Calu3 (cell line): ENCODE measurements around the gene AFF2. TPM values are rescaled to one million over a fixed set of nuclear protein-coding genes. Genes with fewer than 3 reads are reported as not detected.

ENCODE experiments used
- BruUV-seq: library from RNA; stranded (reverse); fragments of 400-500 nt; replicated peaks from 2 replicates; lab custom pipeline; 2021; lab: Mats Ljungman, UMichigan
- CTCF ChIA-PET: fragments of 300-600 bp; sonication (Branson Sonifier 250); formaldehyde crosslinking; loops from one replicate; lab custom pipeline; 2022; ENCODE audit warnings: antibody characterized with exemption; lab: Charles Lee
- DNase-seq: peaks from one replicate; pipeline ENCODE4 v3.0.0; 2022
- H3K27ac Mint-ChIP-seq: one replicate; pipeline ENCODE4 v1.8.0; 2022; ENCODE audit warnings: mixed read lengths; ENCODE audit not compliant: unreplicated experiment
- H3K27me3 Mint-ChIP-seq: one replicate; pipeline ENCODE4 v1.8.0; 2022; ENCODE audit warnings: mixed read lengths; ENCODE audit not compliant: unreplicated experiment
- H3K36me3 Mint-ChIP-seq: one replicate; pipeline ENCODE4 v1.8.0; 2022; ENCODE audit warnings: mild to moderate bottlenecking, moderate library complexity, mixed read lengths; ENCODE audit not compliant: insufficient read depth, unreplicated experiment
- H3K4me1 Mint-ChIP-seq: one replicate; pipeline ENCODE4 v1.8.0; 2022; ENCODE audit warnings: mild to moderate bottlenecking, low read depth, mixed read lengths; ENCODE audit not compliant: unreplicated experiment
- H3K4me3 Mint-ChIP-seq: one replicate; pipeline ENCODE4 v1.8.0; 2022; ENCODE audit warnings: mild to moderate bottlenecking, low read depth, moderate library complexity, mixed read lengths; ENCODE audit not compliant: unreplicated experiment
- H3K9me3 Mint-ChIP-seq: one replicate; pipeline ENCODE4 v1.8.0; 2022; ENCODE audit warnings: low read depth, mixed read lengths; ENCODE audit not compliant: unreplicated experiment
- intact Hi-C: fragments of 100-400 bp; cut with micrococcal nuclease; formaldehyde crosslinking; loops from one replicate; pipeline ENCODE4 v1.10.0; 2022; ENCODE audit not compliant: unreplicated experiment
- total RNA-seq: library from RNA; stranded (reverse); gene quantifications from 2 replicates; pipeline ENCODE4 v1.2.3, GENCODE V29; 2022
- TF ChIP-seq, protein P1 (sequence below): fragments of 200-600 bp; IDR thresholded peaks from one replicate; pipeline ENCODE4 v1.8.0; 2022; ENCODE audit warnings: antibody characterized with exemption; ENCODE audit not compliant: unreplicated experiment

The AFF2 gene
- total RNA-seq, 1 experiment from 2014 or later: 0.17 TPM

GRCh38 chrX:148947399-148947975 is 447.1 kb downstream of the AFF2 start:
- Mint-ChIP-seq H3K9me3 (peaks cover 3% of the 10 kb centered on the region), H3K27me3 (no peaks in the 10 kb centered on the region), H3K36me3 (no peaks in the 10 kb centered on the region), H3K27ac (no peak overlapping the region), H3K4me1 (peaks cover 24% of the 10 kb centered on the region), H3K4me3 (no peak overlapping the region)
- intact Hi-C loops: no loop called here
- CTCF ChIA-PET: no interaction called here
- no TSS peak for BruUV-seq
- DNase-seq: no peak
- TF ChIP-seq, protein P1, sequence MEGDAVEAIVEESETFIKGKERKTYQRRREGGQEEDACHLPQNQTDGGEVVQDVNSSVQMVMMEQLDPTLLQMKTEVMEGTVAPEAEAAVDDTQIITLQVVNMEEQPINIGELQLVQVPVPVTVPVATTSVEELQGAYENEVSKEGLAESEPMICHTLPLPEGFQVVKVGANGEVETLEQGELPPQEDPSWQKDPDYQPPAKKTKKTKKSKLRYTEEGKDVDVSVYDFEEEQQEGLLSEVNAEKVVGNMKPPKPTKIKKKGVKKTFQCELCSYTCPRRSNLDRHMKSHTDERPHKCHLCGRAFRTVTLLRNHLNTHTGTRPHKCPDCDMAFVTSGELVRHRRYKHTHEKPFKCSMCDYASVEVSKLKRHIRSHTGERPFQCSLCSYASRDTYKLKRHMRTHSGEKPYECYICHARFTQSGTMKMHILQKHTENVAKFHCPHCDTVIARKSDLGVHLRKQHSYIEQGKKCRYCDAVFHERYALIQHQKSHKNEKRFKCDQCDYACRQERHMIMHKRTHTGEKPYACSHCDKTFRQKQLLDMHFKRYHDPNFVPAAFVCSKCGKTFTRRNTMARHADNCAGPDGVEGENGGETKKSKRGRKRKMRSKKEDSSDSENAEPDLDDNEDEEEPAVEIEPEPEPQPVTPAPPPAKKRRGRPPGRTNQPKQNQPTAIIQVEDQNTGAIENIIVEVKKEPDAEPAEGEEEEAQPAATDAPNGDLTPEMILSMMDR: no peak

DNA sequence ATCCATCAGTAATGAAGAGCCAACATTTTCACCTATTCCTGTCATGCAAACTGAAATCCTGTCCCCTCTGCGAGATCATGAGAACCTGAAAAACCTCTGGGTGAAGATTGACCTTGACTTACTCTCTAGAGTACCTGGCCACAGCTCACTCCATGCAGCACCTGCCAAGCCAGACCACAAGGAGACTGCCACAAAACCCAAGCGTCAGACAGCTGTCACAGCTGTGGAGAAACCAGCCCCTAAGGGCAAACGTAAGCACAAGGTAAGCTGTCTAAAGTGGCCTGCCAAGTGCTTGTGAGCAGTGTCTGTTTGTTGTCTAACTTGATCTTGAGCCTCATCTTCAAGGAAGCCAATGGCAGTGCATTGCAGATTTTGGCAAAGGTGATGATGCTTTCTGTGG is 455.9 kb downstream of the AFF2 start:
- intact Hi-C loops: no loop called here
- Mint-ChIP-seq H3K36me3 (no peaks in the 10 kb centered on the region), H3K9me3 (no peaks in the 10 kb centered on the region), H3K4me3 (no peak overlapping the region), H3K27me3 (no peaks in the 10 kb centered on the region), H3K27ac (no peak overlapping the region), H3K4me1 (no peaks in the 10 kb centered on the region)
- BruUV-seq: no TSS peak
- TF ChIP-seq, protein P1: no peak
- DNase-seq: no peak
- CTCF ChIA-PET: no interaction called here

DNA sequence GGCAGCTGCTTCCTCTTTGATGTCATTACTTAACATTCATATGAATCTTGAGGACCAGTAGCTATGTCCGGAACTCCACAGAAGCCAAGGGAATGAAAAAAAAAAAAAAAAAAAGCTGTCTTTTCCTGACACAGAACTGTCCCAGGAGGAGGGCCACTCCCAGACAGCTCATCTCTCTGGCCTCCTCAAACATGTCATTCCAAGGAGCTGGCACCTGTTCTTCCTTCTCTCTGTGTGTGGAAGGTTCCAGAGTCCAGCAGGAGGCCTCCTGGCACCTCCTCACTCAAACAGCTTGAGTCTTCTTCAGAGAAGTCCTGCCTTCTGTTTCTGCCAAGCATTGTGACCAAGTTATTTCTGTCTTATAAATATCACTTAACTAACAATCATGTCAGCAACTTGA is 458.5 kb downstream of the AFF2 start:
- H3K27me3 Mint-ChIP-seq: no peaks in the 10 kb centered on the region
- H3K36me3 Mint-ChIP-seq: no peaks in the 10 kb centered on the region
- no peaks in the 10 kb centered on the region for H3K4me1 Mint-ChIP-seq
- no peak overlapping the region for H3K27ac Mint-ChIP-seq
- CTCF ChIA-PET: no interaction called here
- H3K4me3 Mint-ChIP-seq: no peak overlapping the region
- intact Hi-C loops: no loop called here
- TF ChIP-seq, protein P1: no peak
- no peak for DNase-seq
- peaks cover 2% of the 10 kb centered on the region for H3K9me3 Mint-ChIP-seq
- no TSS peak for BruUV-seq

GRCh38 chrX:148960060-148960459 is 459.6 kb downstream of the AFF2 start:
- Mint-ChIP-seq H3K4me3 (no peak overlapping the region), H3K9me3 (peaks cover 2% of the 10 kb centered on the region), H3K4me1 (no peaks in the 10 kb centered on the region), H3K36me3 (no peaks in the 10 kb centered on the region), H3K27ac (no peak overlapping the region), H3K27me3 (no peaks in the 10 kb centered on the region)
- TF ChIP-seq, protein P1: no peak
- CTCF ChIA-PET: no interaction called here
- intact Hi-C loops: no loop called here
- BruUV-seq: no TSS peak
- no peak for DNase-seq
